ENCODE results near the gene LAIR2. TPM values are rescaled to one million over a fixed set of nuclear protein-coding genes. Genes with fewer than 3 reads are reported as not detected.

Gene LAIR2
- total and polyA plus RNA-seq, 2 of the 13 experiments (the other 11 are each of a cell fraction or from before 2014, with no cell fraction given) = 1.3 to 1.9 TPM

- TF ChIP-seq REST (IDR thresholded peaks at IDR 0.05; ENCODE audit: borderline replicate concordance in 1 of 2, low read depth in 1 of 2, low read length in 2 of 2) (no peak), DMTF1 (CRISPR knock-in tag; IDR thresholded peaks at IDR 0.05) (no peak), CENPX (CRISPR knock-in tag; IDR thresholded peaks at IDR 0.05) (no peak), MAFK (conservative IDR thresholded peaks at IDR 0.05 in 1 of 2, IDR thresholded peaks at IDR 0.05 in 1 of 2; ENCODE audit: low read length in 2 of 2) (no peak), ZNF720 (CRISPR knock-in tag; IDR thresholded peaks at IDR 0.05) (no peak), ZKSCAN5 (CRISPR knock-in tag; IDR thresholded peaks at IDR 0.05) (no peak), CBX2 (IDR thresholded peaks at IDR 0.05; ENCODE audit: low read depth, low read length) (no peak), CBX2 (CRISPR knock-in tag; IDR thresholded peaks at IDR 0.05; ENCODE audit: low read depth) (no peak), NR1H2 (CRISPR knock-in tag; IDR thresholded peaks at IDR 0.05; ENCODE audit: borderline replicate concordance, low read depth) (no peak), IKZF1 (IDR thresholded peaks at IDR 0.05) (no peak), PRPF4 (IDR thresholded peaks at IDR 0.05; ENCODE audit: low read depth, low read length, poor library complexity, severe bottlenecking) (no peak), HIVEP1 (CRISPR knock-in tag; IDR thresholded peaks at IDR 0.05) (peak; percentile 35; the same call in 1 of the 2 replicates), SNRNP70 (IDR thresholded peaks at IDR 0.05; ENCODE audit: low read depth, low read length) (no peak), MED8 (CRISPR knock-in tag; IDR thresholded peaks at IDR 0.05; ENCODE audit: insufficient replicate concordance) (no peak), GMEB1 (CRISPR knock-in tag; IDR thresholded peaks at IDR 0.05; ENCODE audit: borderline replicate concordance) (no peak), HOXA7 (CRISPR knock-in tag; IDR thresholded peaks at IDR 0.05) (no peak), ZNF75D (CRISPR knock-in tag; IDR thresholded peaks at IDR 0.05; ENCODE audit: borderline replicate concordance) (no peak), CREM (IDR thresholded peaks at IDR 0.05) (peak; percentile 5), CREM (CRISPR knock-in tag; IDR thresholded peaks at IDR 0.05) (no peak), REXO4 (CRISPR knock-in tag; IDR thresholded peaks at IDR 0.05; ENCODE audit: borderline replicate concordance) (no peak), NFE2 (CRISPR knock-in tag; IDR thresholded peaks at IDR 0.05) (no peak), HBP1 (CRISPR knock-in tag; IDR thresholded peaks at IDR 0.05; ENCODE audit: low read depth) (0 out of 2 replicates have a peak, but pooled peaks have one; percentile 36), SOX5 (CRISPR knock-in tag; IDR thresholded peaks at IDR 0.05; ENCODE audit: borderline replicate concordance) (peak; percentile 50; the same call in 1 of the 2 replicates)
Measured at GRCh38 chr19:54463531-54464043, 39.0 kb upstream of the LAIR2 start, which contains the start of gene LENG9 (continued).
